NOMO-1 treated with DMSO at 0.1 percent for 48 hours (cell line): ENCODE measurements around the gene SECTM1.

Experiments
- DNase-seq: peaks from one replicate; lab custom pipeline; 2025; ENCODE audit not compliant: unreplicated experiment; lab: John Stamatoyannopoulos, UW

SECTM1 gene

DNA sequence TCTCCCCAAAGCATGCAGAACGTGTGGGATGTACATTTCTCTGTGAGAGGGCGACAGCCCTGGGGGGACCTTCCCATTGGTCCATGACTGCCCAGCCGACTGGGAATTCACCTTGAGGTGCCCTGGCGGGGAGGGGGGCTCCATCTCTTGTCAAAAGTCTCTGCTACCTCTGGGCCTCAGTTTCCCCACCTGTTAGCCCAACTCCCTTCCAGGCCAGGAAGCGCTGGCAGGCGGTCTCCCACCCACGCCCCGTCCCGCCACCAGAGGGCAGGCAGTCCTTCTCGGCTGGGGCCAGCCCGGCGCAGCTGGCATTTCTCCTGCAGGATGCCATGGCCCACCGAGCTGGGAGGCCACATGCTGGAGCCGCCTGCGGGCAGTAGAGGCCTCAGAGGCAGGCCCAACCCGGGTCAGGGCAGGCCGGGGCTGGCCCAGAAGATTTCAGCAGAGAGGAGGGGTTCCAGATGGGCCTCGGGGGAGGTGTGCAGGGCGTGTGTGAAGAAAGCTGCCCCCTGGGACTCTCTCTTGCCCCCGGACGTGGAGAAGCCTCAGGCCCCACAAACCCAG, 32.8 kb downstream of the SECTM1 start:
- peak; percentile 13 for DNase-seq

DNA sequence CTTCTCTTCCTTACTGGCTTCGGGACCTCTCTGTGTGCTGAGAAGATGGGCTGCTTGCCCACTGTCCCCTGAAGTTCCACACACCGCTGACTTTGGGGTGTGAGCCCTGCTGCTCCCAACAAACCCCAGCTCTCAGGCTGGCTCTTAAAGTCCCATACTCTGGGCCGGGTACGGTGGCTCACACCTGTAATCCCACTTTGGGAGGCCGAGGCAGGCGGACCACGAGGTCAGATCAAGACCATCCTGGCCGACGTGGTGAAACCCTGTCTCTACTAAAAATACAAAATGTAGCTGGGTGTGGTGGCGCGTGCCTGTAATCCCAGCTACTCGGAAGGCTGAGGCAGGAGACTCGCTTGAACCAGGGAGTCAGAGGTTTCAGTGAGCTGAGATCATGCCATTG, 33.3 kb downstream of the SECTM1 start:
- no peak for DNase-seq

DNA sequence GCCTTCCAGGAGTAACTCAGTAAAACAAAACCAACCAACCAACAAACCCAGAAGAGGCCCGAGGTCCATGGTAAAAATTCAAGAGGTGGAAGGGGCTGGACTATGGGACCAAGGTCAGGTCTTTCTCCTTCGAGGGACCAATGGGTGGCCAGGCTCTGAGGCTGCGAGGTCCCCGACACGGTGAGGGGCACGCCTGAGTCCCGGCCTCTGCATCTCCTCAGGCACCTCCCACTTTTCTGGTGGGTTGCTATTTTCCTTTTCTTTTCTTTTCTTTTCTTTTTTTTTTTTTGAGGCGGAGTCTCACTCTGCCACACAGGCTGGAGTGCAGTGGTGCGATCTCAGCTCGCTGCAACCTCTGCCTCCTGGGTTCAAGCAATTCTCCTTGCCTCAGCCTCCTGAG, 34.1 kb downstream of the SECTM1 start:
- DNase-seq: no peak

DNA sequence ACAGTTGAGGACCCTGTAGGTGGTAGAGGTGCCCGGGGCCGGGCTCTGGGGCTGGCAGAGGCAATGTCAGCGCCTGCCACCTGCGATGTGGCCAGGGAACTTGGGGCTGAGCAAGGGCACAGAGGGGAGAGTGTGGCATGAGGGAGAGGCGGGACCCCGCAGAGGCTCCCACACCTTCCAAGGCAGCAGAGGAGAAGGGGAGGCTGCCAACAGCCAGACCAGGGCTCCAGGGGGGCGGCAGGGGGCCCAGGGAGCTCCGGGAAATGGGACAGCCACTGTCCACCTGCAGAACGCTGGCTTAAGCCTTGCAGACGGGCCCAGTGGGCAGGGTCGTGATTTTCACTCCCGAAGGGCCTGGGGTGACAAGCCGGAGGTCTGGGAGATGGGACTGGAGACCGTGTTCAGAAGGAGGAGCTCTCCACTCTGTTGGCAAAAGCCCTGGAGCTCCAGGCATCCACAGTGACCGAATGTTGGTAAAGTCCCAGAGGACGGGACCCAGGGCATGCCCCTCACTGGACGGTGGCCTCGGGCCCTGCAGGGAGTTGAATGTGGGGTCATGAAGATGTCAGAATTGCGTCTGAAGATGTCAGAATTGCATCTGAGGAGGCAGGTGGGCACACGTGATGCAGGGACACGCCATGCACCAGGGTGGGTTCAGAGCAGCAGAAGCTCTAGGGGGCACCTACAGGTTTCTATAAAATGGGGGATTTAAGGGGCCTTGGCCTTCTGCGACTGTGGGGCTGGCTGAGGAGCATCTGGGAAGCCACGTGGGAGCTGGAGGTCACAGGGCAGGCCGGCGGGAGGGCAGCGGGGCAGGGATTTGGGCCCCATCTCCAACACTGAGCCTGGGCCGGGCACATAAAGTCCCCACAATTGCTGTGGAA, 34.8 kb downstream of the SECTM1 start:
- no peak for DNase-seq

DNA sequence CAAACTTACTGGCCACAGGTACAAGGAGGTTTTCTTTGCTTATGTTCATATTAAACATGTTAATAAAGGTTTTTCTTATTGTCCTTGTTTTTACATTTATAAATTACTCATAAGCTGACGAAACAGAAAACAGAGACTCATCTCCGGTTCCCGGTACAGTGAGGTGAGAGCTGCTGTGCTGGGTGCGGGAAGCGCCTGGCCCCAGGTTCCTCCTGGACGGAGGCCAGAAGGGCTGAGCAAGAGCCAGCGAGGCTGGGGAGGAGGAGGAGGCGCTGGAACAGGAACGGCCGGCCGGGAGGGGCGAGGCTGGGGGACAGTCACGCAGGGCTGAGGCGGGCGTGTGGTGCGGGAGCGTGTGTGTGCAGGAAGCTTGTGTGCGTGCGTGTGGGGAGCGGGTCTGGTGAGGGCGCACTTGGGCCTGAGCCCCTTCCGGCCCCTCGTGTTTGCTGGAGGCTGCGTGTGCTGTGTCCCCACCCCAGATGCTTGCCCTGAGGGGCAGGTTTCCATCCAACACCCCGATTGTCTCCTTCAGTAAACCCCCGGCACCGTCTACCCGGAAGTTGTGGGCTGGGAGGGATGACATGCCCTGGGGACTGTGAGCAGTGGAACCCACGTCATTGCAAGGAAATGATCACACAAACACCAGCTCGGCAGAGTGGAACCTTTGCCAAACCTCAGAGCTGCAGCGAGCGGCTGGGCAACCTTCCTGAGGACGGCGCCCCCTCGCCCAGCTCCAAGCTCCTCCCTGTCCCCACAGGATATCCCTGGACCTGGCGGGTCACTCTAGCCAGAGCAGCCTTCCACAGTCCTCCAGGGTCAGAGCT, 35.6 kb downstream of the SECTM1 start:
- peak; percentile 76 for DNase-seq

DNA sequence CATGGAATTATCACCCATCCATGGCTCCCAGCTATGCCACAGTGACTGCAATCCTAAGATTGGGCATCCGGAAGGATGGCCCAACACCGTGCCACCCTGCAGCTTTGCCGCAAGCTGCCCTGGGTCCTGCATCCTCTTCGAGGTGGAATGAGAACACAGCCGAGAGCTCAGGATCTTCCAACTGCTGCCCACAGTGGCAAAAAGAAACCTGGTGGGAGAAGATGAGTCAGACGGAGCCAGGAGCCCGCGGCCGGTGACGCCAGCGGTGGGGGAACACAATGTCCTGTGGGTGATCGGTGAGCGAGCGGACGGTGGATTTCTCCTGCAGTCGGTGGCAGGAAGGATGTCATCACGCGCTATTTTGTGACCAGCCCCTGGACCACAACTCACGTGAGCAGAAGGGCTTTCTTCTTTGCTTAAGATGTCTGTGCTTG, 36.3 kb downstream of the SECTM1 start:
- peak; percentile 66 for DNase-seq

DNA sequence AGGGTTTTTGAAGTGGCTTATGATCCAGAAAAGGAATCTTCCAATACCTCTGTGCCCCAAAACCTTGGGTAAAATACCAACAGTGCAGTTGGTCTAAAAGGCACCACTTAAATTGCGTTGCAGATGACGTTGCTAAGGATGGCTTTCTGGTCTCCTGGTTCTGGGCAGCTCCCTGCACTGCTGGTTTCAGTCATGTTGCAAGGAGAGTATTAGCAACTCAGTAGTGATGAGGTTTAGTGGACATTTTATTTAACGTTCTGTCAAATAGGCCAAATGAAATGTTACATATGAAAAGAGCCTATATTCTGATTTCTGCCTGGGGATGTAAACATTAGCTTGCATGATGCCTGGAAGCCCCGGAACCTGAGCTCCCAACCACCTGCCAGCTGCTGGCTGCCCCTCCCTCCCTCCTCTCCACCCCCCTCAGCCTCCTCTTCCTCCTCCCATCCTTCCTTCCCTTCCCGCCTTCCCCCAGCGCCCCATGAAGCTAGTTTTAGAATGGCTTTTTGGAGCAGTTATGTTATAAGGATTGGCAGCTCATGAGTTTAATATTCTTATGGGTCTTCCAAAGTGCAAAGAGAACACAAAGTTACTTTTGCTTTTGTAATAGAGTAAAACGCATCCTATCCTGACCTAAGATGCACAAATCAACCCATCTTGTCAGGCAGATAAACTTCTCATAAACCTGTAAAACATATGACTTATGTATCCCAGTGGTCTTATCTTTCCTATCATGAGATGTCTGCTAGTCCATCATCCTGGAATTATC, 36.9 kb downstream of the SECTM1 start:
- no peak for DNase-seq

DNA sequence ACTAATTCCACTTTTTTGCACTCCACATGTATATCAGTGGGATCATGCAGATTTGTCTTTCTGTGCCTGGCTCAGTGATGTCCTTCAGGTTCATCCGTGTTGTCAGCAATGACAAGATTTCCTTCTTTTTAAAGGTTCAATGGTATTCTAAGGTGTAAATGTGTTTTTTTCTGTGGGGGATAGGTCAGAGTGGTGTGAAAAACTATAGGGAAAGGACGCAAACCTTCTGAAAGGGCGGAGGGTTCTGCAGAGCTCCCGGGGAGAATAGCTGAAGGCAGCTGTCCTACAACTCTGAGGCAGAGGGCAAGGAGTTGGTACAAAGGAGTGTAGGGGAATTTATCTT, 38.1 kb downstream of the SECTM1 start:
- no peak for DNase-seq

DNA sequence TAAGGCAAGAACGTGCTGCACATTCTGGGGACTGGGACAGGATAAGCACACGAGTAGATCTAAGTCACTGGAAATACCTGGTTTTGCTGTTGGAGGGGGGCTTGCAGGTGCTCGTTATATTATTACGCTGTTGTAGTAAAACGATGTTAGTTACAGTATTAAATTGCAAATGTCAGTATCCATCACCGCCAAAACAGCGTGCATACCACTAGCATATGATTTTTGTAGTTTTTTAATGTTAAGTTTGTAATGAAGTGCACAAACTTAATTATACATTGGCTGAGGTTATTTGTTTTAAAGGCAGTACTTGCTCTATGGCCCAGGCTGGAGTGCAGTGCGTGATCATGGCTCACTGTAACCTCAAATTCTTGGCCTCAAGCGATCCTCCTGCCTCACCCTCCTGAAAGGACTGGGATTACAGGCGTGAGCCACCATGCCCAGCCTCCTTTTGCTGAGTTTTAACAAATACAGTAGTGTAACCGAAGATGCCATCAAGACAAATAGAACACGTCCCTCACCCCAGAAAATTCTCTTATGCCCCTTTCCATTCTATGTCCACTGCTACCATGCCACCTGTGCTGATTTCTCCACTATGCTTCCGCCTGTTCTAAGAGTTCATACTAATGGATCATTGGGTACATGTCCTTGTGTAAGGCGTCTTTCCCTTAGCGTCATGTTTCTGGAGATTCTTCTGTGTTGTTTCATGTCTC, 39.3 kb downstream of the SECTM1 start:
- DNase-seq: no peak

DNA sequence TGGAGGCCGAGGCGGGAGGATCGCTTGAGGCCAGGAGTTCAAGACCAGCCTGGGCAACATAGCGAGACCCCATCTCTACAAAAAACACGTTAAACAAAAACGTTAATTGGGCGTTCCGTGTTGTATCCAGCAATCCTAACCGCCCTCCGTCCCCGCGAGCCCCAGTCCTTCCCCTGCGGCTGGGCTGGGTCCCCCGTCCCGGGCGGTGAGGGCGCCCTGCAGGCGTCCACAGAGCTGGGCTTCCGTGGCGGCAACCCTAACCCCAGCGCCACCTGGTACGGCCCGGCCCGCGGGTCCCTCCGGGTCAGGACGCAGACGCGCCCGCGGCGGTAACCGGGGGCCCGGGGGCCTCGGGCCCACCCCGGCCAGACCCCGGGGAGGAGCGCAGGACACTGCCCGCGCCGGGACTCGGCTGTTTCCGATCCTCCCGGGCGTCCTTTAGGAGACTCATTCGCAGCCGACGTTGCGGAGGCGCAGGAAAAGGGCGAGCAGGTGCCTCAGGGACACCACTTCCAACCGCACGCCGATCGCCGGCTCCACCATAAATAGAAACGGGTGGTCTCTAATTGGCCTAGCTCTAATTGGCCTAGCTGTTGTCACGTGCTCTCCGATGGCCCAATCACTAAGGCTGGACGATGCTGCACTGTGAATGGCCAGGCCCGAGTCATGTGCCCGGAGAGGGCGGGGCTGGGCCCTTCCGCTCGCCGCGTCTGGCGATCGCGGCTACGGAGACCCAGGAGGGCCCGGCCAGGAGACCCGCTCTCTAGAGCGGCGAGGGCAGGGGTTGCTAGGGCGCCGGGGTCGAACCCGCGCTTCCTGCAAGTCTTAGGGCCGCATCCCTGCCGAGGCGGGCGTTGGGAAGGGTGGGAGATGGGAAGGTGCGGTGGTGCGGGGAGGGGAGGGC, 41.1 kb downstream of the SECTM1 start:
- DNase-seq: peak; percentile 99

DNA sequence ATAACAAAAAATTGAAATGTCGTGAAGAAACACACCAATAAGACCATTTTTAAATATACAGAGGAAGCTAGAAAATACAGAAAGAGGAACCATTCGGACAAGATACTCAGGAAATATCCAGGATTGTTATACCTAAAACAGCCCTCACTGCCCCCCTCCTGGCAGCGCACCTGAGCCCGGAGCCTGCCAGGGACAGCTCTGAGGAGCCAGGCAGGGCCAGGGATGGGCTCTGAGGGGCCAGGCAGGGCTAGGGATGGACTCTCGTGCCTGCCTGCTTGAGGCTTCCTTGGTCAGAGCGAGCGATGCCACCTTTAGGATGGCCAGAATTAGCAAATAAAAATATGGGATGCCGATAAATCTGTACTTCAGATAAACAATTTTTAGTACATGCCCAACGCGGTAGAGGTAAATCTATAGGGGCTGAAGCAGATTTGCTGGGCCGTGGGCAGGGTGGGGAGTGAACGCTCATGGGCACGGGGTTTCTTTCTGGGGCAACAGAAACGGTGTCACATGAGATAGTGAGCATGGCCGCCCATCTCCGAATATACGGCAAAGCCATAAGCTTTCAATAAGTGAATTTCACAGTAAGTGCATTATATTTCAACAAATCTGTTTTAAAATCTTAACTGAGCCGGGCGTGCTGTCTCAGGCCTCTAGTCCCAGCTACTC, 41.9 kb downstream of the SECTM1 start:
- DNase-seq: peak; percentile 43

DNA sequence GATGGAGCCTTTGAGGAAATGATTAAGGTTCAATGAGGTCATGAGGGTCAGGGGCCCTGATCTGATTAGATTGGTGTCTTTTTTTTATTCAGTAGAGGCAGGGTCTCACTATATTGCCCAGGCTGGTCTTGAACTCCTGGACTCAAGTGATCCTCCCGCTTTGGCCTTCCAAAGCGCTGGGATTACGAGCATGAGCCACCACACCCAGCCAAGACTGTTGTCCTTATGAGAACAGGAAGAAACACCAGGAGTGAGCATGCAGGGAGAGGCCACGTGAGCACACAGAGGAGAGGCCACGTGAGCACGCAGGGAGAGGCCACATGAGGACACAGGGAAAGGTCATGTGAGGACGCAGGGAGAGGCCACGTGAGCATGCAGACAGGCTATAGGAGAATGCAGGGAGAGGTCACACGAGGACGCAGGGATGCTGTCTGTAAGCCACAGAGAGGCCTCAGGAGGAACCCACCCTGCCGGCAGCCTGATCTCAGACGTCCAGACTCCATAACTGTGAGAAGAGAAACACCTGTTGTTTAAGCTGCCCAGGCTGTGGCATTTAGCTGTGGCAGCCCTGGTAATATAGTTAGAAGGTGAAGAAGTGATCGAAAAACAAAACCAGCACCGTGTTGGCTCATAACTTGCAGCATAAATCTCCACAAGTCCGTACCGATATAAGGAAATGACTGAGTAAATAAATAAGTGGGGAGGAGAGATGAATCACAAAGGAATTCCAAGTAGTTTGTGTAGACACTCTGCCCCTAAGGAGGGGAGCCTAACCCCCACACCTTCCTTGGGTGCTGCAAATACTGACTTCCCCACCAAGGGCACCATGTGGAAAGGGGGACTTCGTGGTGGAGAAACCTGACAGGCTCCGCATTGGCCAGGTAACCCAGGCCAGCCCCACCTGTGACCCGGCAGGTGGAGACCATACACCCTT, 45.4 kb downstream of the SECTM1 start:
- DNase-seq: peak; percentile 87

DNA sequence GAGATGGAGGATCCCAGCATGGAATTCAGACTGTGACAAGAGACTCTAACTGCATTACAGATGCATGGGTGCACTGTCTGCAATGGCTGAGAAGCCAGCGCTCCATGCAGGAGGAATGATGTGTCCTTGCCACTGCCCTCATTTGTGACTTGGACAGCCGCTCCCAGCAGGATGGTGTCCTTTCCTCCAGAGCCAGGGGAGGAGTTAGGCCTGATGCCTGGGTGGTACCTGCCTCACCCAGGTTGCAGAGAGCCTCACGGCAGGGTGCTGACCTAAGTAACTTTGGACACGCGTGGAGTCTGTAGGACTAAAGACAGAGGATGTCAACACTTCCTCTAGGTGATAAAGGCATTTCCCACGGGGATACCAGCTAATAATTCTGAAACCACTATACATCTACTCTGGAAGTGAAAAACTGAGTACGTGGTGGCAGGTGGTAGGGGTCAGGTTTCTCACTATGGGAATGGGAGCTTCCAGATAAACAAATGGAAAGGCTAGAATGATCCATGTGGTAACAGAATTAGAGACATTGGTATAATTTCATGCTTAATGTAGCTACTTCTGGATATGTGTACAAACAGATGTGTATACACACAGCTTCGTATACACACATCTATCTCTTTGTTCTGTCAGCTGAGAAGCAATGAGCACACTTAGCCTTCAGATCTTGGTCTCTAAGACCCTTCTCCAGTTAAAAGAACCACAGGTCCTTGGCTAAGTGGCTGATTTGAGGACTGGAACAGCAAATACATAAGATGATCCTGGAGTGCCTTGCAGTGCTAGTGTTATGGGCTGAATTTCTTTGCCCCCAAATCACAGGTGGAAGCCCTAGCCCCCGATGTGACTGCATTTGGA, 46.3 kb downstream of the SECTM1 start:
- no peak for DNase-seq

DNA sequence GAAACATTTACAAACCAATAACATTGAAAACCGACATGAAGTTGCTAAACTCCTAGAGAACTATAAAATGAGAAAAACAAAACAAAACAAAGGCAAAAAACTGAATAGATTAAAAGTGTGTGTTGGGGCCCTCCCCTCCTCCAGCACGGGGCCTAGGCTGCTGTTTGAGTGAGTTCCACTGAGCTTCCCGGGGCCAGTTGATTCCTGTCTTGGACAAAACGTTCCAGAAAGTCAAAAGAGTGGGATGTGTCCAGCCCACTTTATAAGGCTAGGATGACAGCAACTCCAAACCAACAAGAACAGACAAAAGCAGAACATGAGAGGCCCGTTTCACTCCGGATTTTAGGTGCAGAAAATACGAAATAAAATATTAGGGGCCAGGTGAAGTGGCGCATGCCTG, 48.4 kb downstream of the SECTM1 start:
- no peak for DNase-seq

DNA sequence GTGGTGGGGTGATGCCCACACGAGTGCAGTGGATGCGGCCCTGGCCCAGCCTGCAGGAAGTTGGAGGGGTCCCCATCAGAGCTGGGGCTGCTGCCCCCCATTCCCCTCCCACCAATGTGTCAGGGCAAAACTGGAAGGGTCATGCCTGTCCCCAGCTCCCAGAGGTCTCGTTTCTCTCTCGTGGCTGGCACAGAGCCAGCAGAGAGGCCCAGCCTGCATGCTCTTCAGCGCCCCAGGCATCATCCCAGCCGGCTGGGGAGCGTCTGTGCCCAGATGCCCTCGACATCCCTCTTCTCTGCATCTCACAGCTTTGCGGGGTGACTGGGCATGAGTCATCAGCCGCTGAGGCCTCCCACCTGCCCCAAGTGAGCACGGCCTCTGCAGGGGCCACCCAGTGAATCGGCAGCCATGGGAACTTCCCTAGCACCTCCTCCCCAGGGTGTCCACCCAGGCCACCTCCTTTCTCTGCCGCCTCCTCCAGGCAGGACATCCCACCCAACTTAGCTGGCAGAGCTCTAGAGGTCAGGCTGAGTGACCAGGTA, 50.3 kb downstream of the SECTM1 start:
- DNase-seq: peak; percentile 7
